ENCODE results near the gene RNF213. TPM values are rescaled to one million over a fixed set of nuclear protein-coding genes. Genes with fewer than 3 reads are reported as not detected.
A peak's percentile ranks its signal among the peaks of the same experiment; 100 is the strongest.

RNF213 gene
- total RNA-seq, 1 donor: 134 TPM

DNA sequence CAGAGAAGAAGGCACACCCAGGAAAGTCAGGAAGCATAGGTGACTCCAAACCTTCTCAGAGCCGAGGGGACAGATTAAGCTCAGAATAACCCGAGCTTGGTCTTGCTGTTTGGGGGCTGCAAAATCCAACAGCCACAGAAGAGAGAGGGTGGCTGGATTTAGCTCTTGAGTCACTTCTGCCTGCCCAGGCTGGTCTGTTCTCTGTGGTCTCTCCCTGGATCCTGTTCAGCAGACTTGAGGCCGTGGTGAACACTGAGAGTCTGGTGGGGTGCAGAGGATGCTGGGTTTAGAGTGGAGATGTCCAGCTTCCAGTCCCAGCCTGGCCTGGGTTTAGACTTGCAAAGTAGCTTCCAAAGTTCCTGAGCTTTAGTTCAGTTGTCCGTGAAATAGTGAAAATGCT, 31.6 kb upstream of the RNF213 start:
- Histone ChIP-seq H3K27me3 (ENCODE audit: insufficient read depth, low read length) (no peaks in the 10 kb centered on the region), H3K9me3 (ENCODE audit: low read depth, low read length) (no peaks in the 10 kb centered on the region), H3K27ac (ENCODE audit: low read depth, low read length) (no peak overlapping the region), H3K4me3 (ENCODE audit: insufficient read depth, low read length) (no peak overlapping the region), H3K4me2 (ENCODE audit: insufficient read depth, low read length) (no peak overlapping the region), H4K20me1 (ENCODE audit: insufficient read depth, low read length) (no peaks in the 10 kb centered on the region), H3K36me3 (ENCODE audit: insufficient read depth, low read length) (peaks cover 19% of the 10 kb centered on the region), H2AFZ (ENCODE audit: low read length) (no peak overlapping the region), H3K4me1 (ENCODE audit: insufficient read depth, low read length) (no peaks in the 10 kb centered on the region), H3K79me2 (ENCODE audit: insufficient read depth, low read length) (no peaks in the 10 kb centered on the region)
- peak; percentile 83 for DNase-seq (ENCODE audit: insufficient read length, low spot score, missing footprints)
- no peak for TF ChIP-seq CTCF (IDR thresholded peaks at IDR 0.05; ENCODE audit: extremely low read depth, low read depth, low read length)

- Histone ChIP-seq H2AFZ (ENCODE audit: low read length) (no peak overlapping the region), H3K27ac (ENCODE audit: low read depth, low read length) (no peak overlapping the region), H3K4me1 (ENCODE audit: insufficient read depth, low read length) (no peaks in the 10 kb centered on the region), H3K4me3 (ENCODE audit: insufficient read depth, low read length) (no peak overlapping the region), H4K20me1 (ENCODE audit: insufficient read depth, low read length) (no peaks in the 10 kb centered on the region), H3K27me3 (ENCODE audit: insufficient read depth, low read length) (no peaks in the 10 kb centered on the region), H3K79me2 (ENCODE audit: insufficient read depth, low read length) (no peaks in the 10 kb centered on the region), H3K36me3 (ENCODE audit: insufficient read depth, low read length) (peaks cover 19% of the 10 kb centered on the region), H3K9me3 (ENCODE audit: low read depth, low read length) (no peaks in the 10 kb centered on the region), H3K4me2 (ENCODE audit: insufficient read depth, low read length) (no peak overlapping the region)
- no peak for TF ChIP-seq CTCF (IDR thresholded peaks at IDR 0.05; ENCODE audit: extremely low read depth, low read depth, low read length)
- no peak for DNase-seq (ENCODE audit: insufficient read length, low spot score, missing footprints)
These were observed 28.2 kb upstream of the RNF213 start for GRCh38 chr17:80232438-80232837.

DNA sequence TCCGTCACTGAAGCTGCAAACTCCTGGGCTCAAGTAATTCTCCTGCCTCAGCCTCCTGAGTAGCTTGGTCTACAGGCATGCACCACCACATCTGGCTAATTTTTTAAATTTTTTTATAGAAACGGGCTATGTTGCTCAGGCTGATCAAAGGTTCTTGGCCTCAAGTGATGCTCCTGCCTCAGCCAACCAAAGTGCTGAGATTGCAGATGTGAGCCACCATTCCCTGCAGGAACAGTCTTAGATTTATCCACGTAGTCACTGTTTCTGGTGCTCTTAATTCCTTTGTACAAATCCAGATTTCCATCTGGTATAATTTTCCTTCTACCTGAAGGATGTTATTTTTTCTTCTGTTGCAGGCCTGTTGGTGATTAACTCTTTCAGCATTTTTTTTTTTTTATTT, 27.4 kb upstream of the RNF213 start:
- H3K27me3 ChIP-seq (ENCODE audit: insufficient read depth, low read length): no peaks in the 10 kb centered on the region
- no peaks in the 10 kb centered on the region for H4K20me1 ChIP-seq (ENCODE audit: insufficient read depth, low read length)
- H3K36me3 ChIP-seq (ENCODE audit: insufficient read depth, low read length): peaks cover 19% of the 10 kb centered on the region
- TF ChIP-seq CTCF (IDR thresholded peaks at IDR 0.05; ENCODE audit: extremely low read depth, low read depth, low read length): no peak
- H3K4me1 ChIP-seq (ENCODE audit: insufficient read depth, low read length): no peaks in the 10 kb centered on the region
- H2AFZ ChIP-seq (ENCODE audit: low read length): no peak overlapping the region
- no peak for DNase-seq (ENCODE audit: insufficient read length, low spot score, missing footprints)
- H3K27ac ChIP-seq (ENCODE audit: low read depth, low read length): no peak overlapping the region
- H3K9me3 ChIP-seq (ENCODE audit: low read depth, low read length): no peaks in the 10 kb centered on the region
- no peak overlapping the region for H3K4me2 ChIP-seq (ENCODE audit: insufficient read depth, low read length)
- H3K79me2 ChIP-seq (ENCODE audit: insufficient read depth, low read length): no peaks in the 10 kb centered on the region
- no peak overlapping the region for H3K4me3 ChIP-seq (ENCODE audit: insufficient read depth, low read length)

DNA sequence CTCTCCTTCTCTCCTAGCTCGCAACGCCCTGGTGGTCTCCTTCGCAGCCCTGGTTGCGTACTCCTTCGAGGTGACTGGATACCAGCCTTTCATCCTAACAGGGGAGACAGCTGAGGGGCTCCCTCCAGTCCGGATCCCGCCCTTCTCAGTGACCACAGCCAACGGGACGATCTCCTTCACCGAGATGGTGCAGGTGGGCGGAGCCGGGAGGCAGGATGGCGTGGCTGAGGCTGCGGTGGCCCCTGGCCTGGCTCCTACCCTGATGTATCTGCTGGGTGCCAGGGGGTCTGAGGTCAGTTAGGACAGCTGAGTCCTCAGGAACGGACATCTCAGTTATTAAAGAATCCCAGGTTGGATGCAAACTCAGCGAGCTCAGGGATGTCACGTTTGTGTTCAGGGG, 23.7 kb upstream of the RNF213 start:
- Histone ChIP-seq H3K4me1 (ENCODE audit: insufficient read depth, low read length) (no peaks in the 10 kb centered on the region), H3K36me3 (ENCODE audit: insufficient read depth, low read length) (peaks cover 16% of the 10 kb centered on the region)
- DNase-seq (ENCODE audit: insufficient read length, low spot score, missing footprints): no peak

More for the DNA sequence above, 23.7 kb upstream of the RNF213 start:
- Histone ChIP-seq H3K27ac (ENCODE audit: low read depth, low read length) (no peak overlapping the region), H3K79me2 (ENCODE audit: insufficient read depth, low read length) (no peaks in the 10 kb centered on the region), H3K27me3 (ENCODE audit: insufficient read depth, low read length) (no peaks in the 10 kb centered on the region), H3K4me3 (ENCODE audit: insufficient read depth, low read length) (no peak overlapping the region), H3K4me2 (ENCODE audit: insufficient read depth, low read length) (no peak overlapping the region), H2AFZ (ENCODE audit: low read length) (no peak overlapping the region), H3K9me3 (ENCODE audit: low read depth, low read length) (no peaks in the 10 kb centered on the region), H4K20me1 (ENCODE audit: insufficient read depth, low read length) (no peaks in the 10 kb centered on the region)
- no peak for TF ChIP-seq CTCF (IDR thresholded peaks at IDR 0.05; ENCODE audit: extremely low read depth, low read depth, low read length)
